ENCODE data around the gene GP2.

GRCh38 chr16:20268409-20268808 lies 58.9 kb downstream of the GP2 start:
- TF ChIP-seq BHLHE40 (IDR thresholded peaks at IDR 0.05; ENCODE audit: borderline replicate concordance) (no peak), ELF4 (IDR thresholded peaks at IDR 0.05) (no peak), L3MBTL2 (conservative IDR thresholded peaks at IDR 0.05) (no peak)

Data from HEK293T (cell line).